NCI-H1048 (cell line): ENCODE results near the gene SSBP3.

ENCODE experiments used
- DNase-seq: peaks from one replicate; lab custom pipeline; 2025; lab: John Stamatoyannopoulos, UW

The SSBP3 gene

DNA sequence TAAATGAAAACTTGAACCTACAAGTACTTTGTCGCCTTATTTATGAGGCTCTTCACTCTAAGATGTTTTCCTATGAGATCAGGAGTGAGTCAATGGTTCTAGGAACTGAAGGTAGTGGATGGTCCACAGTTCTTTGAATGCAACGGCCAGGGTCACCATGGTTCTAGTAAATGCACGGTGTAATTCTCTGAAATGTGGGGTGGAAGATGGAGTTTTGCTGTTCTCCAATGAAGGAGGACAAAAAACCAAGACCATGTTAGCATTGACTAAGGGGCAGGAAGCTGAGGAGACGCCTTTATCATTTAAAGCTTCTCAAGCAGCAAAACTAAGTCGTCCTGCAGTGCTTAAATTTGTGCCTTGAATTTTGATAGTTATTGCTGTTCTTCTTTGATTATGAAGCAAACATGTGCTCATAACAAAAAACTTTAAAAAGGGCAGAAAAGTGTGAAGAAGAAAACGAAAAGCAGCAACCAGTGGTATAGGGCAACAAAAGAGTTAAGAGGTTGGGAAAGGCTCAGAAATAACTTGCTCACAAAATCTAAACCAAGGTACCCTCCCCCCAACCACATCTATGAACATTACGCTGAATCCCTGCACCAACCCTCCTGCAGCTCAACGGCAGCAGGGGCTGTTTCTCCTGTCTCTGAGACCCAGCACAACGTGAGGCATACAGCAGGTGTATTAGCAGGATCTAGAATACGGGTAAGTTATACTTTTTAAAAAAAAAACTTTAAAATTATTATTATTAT lies 121.2 kb downstream of the SSBP3 start:
- no peak for DNase-seq

DNA sequence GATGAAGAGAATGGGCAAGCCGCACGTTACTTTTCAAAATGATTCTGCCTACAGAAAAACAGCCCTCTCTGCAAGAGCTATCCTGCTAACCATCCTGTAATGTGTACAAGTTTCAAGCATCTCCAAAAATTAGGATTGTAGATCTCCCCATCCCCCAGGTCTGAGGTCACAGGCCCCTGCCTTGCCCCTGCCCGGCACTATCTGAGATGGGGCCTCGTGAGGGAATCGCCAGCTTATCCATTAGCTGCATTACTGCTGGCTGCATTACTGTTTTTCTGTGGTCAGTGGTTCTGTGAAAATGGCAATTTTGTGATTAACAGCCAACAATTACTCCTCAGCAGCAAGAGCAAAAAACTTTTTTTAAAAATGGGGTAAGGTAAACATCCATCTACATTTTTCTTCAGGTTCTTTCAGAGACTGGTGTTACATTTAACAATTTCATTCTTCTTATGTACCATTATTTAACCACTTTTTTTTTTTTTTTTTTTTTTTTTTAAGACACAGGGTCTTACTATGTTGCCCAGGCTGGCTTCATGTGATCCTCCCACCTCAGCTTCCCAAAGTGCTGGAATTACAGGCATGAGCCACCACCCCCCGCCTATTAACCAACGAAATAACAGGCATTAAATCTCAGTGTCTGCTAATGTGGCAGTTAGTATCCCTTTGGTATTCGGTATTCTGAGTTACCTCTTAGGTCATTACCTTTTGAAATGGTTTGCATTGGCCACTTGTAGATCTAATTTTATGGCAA lies 122.4 kb downstream of the SSBP3 start:
- no peak for DNase-seq

DNA sequence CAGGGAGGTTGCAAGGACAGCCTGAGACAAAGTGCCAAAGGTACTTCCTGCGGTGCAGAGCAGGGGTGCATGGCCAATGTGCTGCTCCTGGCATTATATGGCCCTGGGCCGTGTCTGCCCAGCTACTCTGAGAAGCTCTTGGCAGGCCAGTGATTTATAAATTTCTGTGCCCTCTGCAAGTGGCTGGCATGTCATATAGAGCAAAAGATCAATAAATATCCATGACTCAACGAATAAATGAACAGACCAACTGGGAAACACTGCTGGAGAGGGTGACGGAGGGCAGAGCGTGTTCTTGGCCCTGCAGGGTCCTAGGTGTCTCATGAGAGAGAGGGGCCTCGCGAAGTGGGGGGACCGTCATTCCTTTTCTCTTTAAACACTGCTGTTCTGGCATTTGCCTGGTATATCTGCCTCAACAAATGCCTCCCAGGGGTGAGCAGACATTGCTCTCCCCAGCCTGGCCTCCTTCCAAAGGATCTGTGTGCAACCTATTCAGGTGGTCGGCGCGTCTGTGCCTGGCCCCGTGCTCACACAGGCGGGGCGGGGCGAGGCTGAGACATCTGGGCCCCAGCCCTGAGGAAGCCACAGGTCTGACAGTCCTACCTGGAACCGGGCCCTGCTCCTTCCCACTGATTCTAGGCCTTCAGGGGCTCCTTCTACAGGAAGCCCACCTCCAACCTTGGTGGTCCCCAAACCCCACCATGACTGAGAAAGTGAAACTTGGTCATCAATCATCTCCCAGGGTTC lies 123.9 kb downstream of the SSBP3 start:
- DNase-seq: no peak

DNA sequence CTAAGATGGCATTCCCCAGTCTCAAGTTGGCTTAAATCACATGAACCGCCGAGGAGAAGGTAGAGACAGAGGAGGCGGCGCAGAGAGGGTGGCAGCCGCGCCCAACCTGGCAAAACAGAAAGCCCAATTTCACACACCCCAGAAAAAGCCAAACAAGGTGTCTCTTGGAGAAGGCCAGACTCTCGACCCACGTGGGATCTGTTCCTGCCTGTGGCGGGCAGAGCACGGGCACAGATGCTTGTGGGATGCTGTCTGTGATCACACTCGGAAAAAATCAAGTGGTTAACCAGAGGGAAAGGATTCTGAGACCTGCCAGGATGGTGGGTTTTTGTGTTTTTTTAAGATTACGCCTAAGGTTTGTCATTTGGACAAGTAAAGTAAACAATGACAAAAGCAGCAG lies 125.5 kb downstream of the SSBP3 start:
- DNase-seq: no peak

DNA sequence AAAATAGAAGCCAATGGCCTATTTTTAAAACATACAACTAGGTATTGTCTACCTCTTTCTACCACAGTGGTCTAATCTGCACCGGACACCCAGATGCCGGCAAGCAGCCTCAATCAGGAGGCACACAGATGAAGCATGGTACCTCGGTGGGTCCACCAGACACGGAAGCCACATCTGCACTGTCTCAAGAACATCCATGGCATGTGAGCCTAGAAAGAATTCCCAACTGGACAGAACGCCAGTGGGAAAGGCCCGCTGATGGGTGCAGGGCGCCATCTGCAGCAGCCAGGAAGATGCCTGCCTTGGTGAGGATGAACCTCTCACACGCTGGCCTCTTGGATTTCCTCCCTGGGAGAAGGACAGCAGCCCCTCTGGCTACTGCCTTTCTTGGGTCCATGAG lies 126.7 kb downstream of the SSBP3 start:
- no peak for DNase-seq

DNA sequence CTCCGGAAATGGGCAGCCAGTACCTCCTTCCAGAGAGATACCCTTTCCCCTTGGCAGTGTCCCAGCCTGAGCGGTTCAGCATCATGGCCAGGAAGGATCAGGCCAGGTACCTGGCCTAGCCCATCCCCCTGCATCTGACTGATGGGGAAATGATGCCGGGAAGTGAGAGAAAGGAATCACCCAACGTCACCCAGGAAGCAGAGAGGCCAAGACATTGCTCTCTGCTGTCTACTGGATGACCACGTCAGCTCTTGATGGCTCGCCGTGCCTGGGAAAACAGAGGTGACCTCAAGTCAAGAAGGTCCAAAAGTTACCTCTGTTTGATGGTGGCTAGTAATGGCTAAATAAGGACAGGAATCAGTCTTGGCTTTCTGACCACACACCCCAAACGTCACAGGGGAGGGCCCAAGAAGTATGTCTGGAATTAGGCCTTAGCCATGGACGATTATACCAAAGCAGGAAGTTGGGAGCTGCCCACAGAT lies 127.2 kb downstream of the SSBP3 start:
- no peak for DNase-seq

DNA sequence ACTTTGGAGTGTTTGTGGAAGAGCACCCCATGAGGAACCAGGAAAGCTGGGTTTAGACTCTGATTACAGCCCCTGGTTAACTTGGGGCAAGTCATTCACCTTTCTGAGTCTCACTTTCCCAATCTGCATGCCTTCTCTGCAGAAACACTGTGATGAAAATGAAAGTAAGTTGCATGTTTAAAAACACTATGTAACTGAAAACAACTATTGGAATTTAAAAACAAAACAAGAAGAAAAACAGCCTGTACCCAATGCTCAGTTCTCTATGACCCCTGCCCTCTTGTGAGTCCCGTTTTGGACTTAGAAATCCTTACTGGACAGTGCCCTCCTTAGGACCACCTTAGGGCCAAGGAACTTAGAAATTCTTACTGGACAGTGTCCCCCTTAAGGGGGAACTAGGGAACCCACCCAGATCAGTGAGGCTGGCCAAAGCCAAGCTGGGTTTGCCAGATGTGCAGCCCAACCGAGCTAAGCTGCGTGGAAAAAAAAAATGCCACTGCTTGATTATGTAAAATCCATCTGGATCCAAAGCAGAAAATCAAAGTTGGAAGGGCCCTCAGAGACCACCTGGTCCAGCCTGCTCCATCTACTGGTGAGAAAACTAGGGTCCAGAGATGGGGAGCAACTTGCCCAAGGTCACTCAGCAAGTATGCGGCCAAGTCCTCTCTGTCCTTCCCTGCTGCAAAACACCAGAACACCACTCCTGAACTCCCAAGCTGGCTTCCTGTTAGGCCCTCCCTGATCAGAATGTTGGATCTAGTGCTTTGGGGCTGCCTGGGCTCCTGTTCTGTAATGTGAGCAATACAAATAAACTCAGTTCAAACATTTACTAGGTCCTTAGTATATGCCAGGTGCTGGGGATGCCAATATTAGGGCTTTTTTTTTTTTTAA lies 128.5 kb downstream of the SSBP3 start:
- DNase-seq: no peak

DNA sequence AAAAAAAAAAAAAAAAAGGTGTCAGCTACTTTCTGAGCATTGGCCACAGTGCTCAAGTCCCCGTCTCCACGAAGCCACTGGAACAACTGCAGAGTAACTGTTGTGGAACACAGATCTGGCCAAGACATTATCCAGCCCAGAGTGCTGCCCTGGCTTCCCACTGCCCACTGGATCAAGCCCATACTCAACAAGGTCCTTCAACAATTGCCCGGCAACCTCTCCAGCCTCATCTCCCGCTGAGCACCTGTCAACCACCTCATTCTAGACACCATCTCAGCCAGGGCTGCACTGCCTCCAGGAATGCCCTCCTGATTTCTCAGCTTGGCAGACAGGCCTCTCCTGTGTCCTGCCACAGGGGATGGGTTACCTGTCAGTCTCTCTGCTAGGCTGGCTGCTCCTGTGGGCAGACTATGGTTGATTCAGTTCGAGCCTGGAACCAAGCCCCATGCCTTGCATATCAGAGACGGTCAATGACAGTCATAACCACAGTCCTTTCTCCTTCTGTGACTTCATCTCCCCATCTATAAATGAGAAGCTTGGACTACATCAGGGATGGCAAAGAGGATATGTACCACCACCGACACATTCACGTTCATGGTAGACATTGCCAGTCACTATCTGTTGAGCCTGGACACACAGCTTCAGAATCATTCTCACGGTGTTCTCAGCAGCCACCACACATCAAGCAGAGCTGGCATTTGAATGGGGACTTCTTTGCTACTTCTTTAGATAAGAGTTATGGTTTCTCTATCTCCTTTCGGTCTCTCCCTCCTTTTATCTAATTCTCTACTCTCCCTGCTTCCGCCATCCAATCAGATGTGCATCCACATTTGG lies 129.4 kb downstream of the SSBP3 start:
- DNase-seq: no peak

DNA sequence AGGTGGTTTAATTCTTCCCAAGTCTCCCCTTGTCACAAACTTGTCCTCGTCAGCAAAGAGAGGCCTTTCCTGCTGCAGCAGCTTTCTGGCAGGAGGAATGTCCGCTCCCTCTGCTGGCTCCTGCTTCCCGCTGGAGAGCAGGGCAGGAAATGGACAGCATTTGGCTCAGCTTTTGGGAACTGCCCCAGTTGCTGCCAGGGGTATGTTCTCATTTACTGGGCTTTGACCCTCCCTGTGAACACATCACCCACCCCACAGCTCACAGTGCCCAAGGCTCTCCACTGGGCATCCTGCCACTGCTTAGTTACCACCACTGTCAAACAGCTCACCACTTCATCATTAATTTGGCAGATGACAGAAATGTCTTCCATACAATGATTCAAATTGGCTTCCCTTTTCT lies 130.8 kb downstream of the SSBP3 start:
- DNase-seq: no peak

DNA sequence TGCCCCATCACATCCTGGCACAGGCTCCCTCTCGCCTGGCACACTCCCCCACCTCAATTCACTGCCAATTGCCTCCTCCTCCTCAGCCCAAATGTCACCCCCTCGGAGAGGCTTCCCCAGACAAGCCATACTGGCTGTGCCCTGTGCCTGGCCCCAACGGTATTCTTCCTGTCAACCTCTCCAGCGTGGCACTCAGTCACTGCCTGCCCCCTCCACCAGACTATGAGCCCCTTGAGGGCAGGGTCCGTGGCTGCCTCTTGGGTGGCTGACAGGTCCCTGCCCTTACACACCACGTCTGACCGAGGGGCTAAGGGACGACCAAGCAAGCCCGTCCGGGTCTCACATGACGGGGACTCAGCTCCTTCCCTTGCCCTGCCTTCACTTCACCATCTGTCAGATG lies 131.3 kb downstream of the SSBP3 start:
- DNase-seq: no peak

DNA sequence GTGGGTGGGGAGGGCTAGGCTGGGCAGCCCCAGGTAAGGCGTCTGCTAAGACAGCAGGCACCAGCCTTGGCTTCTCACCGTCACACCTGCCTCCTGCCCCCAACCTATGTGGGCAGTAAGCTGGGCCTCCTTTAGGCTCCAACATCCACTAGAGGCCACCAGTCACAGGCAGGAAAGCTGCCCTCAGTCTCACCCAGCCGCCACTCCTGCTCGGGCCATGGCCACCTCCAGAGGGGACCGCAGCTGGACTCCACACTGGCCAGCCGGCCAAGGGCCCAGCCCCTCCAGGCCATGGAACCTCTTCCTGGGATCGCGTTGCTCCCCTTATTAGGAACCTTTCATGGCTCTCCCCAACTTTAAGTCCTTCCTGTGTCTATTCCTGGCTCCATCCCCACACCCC lies 131.7 kb downstream of the SSBP3 start:
- no peak for DNase-seq

DNA sequence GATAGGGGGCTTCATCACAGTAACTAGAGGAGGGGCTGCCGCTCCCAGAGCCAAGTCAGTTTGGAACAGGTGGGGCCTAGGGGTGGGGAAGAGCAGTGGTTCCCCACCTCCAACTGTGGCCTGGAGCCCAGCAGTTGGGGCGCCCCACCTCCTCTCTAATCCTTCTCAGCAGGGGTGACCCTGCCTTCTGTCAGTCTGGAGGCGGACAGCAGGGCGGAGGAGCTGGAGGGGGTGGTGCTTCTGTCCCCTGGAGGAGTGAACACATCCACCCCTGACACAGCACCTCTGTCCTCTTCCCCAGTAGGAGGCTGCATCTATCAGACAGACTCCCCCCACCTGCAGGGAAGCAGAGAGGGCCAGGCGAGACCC lies 132.4 kb downstream of the SSBP3 start:
- DNase-seq: no peak

DNA sequence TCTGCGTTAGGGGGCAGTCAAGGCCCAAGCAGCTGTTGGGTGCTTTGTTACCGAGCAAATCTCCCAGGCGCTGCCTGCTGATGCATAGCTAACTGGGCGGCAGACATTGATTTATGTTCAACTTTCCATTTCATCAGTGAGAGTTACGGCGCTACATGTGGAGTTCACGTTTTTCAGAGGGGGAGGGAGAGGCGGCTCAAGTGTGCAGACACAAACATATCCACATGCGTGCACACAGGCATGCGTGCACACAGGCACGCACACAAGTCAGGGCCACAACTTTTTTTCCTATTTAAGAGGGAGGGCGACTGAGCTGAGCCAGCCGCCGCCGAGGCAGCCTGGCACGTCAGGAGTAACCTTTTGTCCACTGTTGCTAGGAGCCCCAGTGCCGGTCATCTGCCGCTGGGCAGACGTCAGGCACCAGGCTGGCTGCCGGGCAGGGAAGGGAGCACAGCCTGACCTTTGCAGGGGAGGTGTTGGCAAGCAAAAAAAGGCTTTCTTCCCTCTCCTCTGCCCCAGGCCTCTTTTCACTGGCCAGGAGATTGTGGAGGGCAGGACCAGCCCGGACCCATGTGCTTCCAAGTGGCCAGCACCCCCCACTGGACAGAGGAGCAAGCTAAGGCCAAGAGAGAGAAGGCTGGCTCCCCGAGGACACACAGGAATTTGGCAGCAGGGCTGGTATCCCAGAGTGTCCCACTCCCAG lies 133.0 kb downstream of the SSBP3 start:
- no peak for DNase-seq

DNA sequence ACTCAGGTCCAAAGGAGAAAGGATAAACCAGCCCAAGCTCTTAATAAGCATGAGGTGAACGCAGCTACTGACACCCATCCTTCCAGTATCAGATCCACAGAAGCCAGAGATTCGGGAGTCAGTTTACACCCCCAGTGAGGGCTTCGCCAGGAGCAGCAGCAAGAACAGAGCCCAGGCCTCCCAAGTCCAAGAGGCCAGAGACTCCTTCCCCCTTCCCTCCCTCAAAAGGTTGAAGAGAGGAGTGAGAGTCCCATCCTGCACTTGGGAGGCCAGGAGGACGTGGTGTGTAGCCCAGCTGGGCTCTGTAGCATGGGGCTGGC lies 133.5 kb downstream of the SSBP3 start:
- no peak for DNase-seq

DNA sequence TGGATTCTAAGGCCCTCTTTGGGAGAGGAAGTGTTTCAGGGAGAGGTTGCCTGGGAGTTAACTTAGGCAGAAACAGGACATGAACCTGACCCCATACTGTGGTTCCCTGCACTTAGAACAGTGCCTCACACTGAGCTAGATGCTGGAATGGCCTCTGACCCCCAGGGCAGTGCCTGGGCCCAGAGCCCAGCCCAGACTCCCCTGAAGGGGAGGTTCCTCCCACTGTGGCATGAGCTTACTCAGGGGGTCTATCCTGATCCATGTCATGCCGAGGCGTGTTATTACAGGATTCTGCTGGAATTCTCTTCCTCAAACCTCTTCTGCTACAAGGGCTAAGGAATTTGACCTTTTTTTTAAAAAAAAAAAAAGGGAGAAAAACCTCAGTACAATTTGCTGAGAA lies 134.1 kb downstream of the SSBP3 start:
- DNase-seq: no peak

DNA sequence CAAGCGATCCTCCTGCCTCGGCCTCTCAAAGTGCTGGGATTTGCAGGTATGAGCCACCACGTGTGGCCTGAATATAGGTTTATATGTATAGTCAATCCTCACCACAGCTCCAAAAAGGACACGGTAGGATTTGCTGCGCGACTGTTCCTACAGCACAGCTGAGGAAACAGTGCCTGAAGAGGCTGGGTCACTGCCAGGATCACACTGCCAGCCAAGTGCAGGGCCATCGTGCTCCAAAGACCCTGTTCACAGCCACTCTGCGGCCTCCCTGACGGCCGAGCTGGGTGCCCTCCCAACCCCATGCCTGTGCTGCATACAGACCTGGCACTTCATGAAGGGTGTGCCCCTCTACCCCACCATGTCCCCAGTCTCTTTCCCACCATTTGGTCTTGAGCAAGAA lies 134.9 kb downstream of the SSBP3 start:
- DNase-seq: no peak

DNA sequence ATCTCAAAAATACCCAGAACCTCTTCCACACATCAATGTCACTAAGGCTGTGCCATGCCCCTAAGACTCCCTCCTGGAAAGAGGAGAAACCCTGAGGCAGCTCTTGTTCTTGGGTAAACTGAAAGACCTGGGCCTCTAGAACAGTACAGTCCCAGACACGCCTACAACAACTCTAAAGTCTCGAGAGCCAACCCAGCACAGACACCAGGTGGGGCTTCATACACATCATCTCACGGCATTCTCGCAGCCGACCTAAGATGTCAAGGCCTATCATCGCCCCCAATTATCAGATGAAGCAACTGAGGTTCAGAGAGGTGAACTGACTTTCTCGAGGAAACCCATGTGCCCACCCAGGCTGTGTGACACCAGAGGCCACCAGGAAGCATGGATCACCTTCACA lies 135.7 kb downstream of the SSBP3 start:
- no peak for DNase-seq

DNA sequence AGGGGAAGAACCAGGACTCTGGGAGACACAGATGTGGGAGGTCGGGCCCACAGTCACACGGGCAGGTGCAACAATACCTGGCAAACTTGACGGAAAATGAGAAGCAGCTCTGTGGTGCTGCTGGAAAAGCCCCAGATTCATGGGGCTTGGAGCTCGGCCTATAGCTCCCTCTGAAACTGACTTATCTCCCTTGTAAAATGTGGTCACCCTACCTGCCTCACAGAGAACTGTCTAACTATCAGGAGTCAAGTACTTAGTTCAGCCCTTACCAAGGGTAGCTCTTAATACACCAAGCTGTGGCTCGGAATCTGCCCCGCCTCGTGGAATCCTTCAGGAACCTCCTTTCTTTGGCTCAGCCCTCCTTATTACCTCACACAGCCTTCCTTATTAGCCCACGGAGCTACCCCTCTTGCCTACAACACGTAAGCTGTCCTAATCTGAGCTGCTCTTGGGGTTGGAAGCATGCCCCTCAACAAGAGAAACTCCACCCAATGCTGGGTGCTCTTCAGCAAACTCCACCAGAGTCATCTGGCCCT lies 137.4 kb downstream of the SSBP3 start:
- DNase-seq: no peak

DNA sequence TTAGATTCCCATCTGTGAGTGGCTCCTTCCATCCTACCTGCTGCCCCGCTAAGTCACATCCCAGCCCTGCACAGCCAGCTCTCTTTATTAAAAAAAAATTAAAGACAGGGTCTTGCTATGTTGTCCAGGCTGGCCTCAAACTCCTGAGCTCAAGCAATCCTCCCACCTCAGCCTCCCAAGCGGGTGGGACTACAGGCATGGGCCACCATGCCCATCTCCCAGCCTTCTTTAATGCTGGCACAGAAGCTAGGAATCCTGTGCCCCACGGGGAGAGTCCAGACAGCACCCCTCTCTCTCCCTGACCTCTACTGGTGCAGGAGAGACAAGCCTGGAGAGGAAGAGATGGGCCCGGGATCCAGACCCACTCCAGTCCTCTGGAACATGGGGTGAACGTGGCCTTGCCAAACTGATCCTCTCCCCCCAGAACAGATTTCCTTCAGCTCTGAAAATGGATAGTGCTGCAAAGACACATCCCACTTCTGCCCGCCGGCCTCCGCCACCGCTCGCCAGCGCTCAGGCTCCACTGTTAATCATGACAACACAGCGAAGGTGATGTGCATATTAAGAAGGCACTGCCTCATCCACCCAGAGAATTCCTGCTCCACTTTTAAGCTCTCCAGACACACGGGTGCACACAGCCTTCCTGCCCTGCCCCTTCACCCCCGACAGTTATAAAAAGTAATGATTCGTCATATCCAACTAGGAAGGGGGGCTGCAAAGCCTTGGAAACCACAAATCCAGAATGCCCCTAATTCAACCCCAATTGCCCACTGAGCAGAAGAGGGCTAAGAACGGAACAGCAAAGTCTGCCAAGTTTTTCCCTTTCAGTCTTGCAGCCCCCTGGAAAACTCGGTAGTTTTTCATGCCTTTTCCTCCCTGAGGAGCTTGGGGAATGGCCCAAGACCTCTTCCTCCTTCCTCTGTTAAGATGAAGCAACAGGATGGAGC lies 138.1 kb downstream of the SSBP3 start:
- no peak for DNase-seq
